ENCODE results near the gene PCMTD2.

PCMTD2 gene

DNA sequence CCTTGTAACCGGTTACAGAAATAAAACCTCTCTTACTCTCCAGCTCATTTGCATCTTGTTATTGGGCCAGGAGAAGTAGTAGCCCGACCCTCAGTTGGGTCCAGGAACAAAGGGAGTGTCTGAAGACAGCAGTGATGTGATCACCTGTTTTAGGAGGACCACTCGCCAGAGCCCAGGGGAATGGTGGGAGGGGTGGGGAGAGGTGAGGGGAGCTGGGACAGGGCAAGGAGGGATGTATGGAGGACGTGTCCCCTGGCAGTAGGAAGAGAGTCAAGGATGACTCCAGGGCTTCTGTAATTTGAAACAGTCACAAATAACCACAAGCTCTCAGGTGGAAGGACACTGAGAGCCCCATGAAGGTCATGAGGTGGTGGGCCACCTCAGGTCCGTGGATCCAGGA, 1.4 kb upstream of the PCMTD2 start:
- peak overlapping the region; percentile 80 for H3K4me3 Mint-ChIP-seq
- peaks cover 12% of the 10 kb centered on the region for H3K27me3 Mint-ChIP-seq
- no peaks in the 10 kb centered on the region for H3K9me3 Mint-ChIP-seq
- H3K36me3 Mint-ChIP-seq (ENCODE audit: low read depth): no peaks in the 10 kb centered on the region
- no peak overlapping the region for H3K27ac Mint-ChIP-seq
- H3K4me1 Mint-ChIP-seq (ENCODE audit: low read depth): peaks cover 41% of the 10 kb centered on the region

DNA sequence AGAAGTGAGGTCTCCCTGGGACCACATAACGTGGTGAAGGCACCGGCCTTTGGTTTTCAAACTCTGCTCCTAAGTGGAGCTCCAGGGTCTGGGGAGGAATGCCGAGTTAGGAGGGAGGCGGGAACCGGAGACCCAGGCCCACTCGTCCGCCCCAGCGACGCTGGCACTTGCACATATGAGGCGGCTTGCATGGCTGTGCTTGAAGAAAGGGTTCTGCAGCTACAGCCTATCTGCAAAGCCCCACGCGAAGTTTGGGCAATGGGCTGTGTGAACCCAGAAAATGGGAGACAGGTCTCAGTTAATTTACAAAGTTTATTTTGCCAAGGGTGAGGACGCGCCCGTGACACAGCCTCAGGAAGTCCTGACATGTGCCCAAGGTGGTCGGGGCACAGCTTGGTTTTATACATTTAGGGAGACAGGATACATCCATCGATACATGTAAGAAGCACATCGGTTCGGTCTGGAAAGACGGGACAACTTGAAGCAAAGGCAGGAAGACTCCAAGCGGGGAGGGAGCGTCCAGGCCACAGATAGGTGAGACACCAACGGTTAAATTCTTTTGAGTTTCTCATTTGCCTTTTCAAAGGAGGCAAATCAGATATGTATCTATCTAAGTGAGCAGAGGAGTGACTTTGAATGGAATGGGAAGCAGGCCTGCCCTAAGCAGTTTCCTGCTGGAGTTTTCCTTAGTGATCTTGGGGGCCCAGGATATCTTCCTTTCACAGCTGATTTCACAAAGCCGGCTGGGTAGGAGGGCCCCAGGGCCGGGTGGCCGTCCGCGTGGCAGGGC, 782 bp upstream of the PCMTD2 start:
- H3K4me1 Mint-ChIP-seq (ENCODE audit: low read depth): peaks cover 46% of the 10 kb centered on the region
- H3K4me3 Mint-ChIP-seq: peak overlapping the region; percentile 80
- no peaks in the 10 kb centered on the region for H3K9me3 Mint-ChIP-seq
- H3K27me3 Mint-ChIP-seq: peaks cover 12% of the 10 kb centered on the region
- no peaks in the 10 kb centered on the region for H3K36me3 Mint-ChIP-seq (ENCODE audit: low read depth)
- H3K27ac Mint-ChIP-seq: peak overlapping the region; percentile 87

DNA sequence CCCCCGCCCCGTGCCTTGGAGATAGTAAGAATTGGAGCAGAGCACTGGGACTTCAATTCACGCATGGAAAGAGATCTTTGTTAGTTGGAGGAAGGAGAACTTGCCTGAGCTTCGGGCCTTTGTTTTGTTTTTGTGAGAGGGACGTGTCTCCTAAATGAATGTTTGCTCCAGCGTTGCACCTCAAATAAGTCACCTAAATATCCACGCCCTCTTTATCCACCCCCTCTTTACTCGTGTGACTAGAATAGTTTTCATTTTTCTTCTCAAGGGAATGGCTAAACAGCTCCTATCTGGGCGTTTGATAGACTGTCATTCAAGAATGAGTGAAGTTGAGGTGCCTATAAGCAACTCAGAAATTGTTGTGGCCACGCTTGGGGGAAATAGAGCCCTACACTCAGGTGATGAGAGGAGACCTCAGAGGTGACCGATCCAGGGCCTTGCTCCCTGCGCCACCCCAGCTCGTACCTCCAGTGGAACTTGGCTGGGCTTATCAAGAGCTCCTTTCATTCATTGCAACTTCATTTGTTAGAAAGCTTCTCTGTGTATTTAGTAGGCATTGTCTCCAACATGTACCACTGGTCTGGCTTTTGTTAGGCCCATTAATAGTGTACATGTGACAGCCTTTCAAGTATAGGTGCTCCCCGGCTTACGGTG, 861 bp downstream of the PCMTD2 start:
- Mint-ChIP-seq H3K4me1 (ENCODE audit: low read depth) (peaks cover 62% of the 10 kb centered on the region), H3K27me3 (peaks cover under 1% of the 10 kb centered on the region), H3K36me3 (ENCODE audit: low read depth) (peaks cover 9% of the 10 kb centered on the region), H3K27ac (peak overlapping the region; percentile 81), H3K9me3 (no peaks in the 10 kb centered on the region), H3K4me3 (peak overlapping the region; percentile 85)

DNA sequence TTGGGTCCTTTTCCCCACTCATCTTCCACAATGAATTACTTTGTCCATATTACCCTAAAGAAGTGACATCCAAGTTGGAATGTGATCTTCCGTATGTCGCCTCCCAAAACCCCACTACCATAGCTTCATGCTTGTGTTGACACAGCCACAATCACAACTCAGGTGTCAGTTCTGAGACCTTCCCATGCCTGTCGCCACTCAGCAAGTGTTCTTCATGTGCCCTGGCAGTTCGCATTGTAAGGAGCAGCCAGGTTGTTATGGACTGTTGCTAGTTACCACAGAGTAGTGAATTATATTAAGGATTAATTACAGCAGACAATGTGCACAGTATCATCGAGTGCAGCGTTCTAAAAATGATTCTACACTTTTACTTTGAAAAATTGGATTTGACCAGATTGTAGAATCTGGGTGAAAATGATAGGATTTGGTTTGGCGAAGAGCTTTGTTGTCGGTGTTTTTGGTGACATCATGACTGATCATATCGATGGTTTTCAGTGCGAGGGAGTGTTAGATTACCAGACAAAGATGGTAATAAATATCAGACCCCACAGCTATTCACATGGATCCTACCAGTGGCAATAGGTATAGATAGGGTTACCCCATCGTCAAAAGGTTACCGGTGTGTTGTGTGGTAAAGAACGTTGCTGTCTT, 1.7 kb downstream of the PCMTD2 start:
- H3K4me1 Mint-ChIP-seq (ENCODE audit: low read depth): peaks cover 70% of the 10 kb centered on the region
- peaks cover 9% of the 10 kb centered on the region for H3K36me3 Mint-ChIP-seq (ENCODE audit: low read depth)
- H3K9me3 Mint-ChIP-seq: no peaks in the 10 kb centered on the region
- H3K4me3 Mint-ChIP-seq: peak overlapping the region; percentile 85
- H3K27me3 Mint-ChIP-seq: no peaks in the 10 kb centered on the region
- H3K27ac Mint-ChIP-seq: peak overlapping the region; percentile 81

- no peaks in the 10 kb centered on the region for H3K27me3 Mint-ChIP-seq
- no peak overlapping the region for H3K27ac Mint-ChIP-seq
- H3K36me3 Mint-ChIP-seq (ENCODE audit: low read depth): peaks cover 9% of the 10 kb centered on the region
- H3K4me3 Mint-ChIP-seq: no peak overlapping the region
- H3K9me3 Mint-ChIP-seq: no peaks in the 10 kb centered on the region
- H3K4me1 Mint-ChIP-seq (ENCODE audit: low read depth): peaks cover 80% of the 10 kb centered on the region
These were observed 2.7 kb downstream of the PCMTD2 start for GRCh38 chr20:64258071-64258823.

- Mint-ChIP-seq H3K9me3 (no peaks in the 10 kb centered on the region), H3K27ac (peak overlapping the region; percentile 22), H3K27me3 (no peaks in the 10 kb centered on the region), H3K4me1 (ENCODE audit: low read depth) (peaks cover 84% of the 10 kb centered on the region), H3K4me3 (no peak overlapping the region), H3K36me3 (ENCODE audit: low read depth) (peaks cover 18% of the 10 kb centered on the region)
These were observed 4.7 kb downstream of the PCMTD2 start for GRCh38 chr20:64260239-64260638.

DNA sequence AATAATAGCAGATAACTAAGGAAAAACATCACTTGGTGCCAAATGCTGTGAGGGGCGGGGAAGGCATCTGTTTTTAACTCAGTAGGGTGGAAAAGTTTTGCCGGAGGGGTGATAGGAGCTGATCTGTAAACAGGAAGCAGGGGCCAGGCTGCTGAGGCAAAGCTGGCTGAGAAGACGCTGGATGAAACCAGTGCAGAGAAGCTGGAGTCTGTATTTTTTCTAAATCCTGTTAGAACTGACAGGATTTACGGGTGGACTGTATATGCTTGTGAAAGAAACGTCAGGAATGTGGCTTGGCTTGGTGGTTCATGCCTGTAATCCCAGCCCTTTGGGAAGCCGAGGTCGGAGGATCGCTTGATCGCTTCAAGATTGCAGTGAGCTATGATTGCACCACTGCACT, 5.6 kb downstream of the PCMTD2 start:
- H3K27me3 Mint-ChIP-seq: no peaks in the 10 kb centered on the region
- H3K4me3 Mint-ChIP-seq: no peak overlapping the region
- H3K9me3 Mint-ChIP-seq: no peaks in the 10 kb centered on the region
- H3K4me1 Mint-ChIP-seq (ENCODE audit: low read depth): peaks cover 81% of the 10 kb centered on the region
- no peak overlapping the region for H3K27ac Mint-ChIP-seq
- peaks cover 19% of the 10 kb centered on the region for H3K36me3 Mint-ChIP-seq (ENCODE audit: low read depth)

GRCh38 chr20:64264091-64264490, 8.5 kb downstream of the PCMTD2 start:
- H3K9me3 Mint-ChIP-seq: no peaks in the 10 kb centered on the region
- H3K4me1 Mint-ChIP-seq (ENCODE audit: low read depth): peaks cover 52% of the 10 kb centered on the region
- H3K27me3 Mint-ChIP-seq: no peaks in the 10 kb centered on the region
- no peak overlapping the region for H3K4me3 Mint-ChIP-seq
- peaks cover 19% of the 10 kb centered on the region for H3K36me3 Mint-ChIP-seq (ENCODE audit: low read depth)
- H3K27ac Mint-ChIP-seq: no peak overlapping the region

- Mint-ChIP-seq H3K9me3 (no peaks in the 10 kb centered on the region), H3K27ac (no peak overlapping the region), H3K27me3 (no peaks in the 10 kb centered on the region), H3K36me3 (ENCODE audit: low read depth) (peaks cover 29% of the 10 kb centered on the region), H3K4me3 (no peak overlapping the region), H3K4me1 (ENCODE audit: low read depth) (peaks cover 42% of the 10 kb centered on the region)
These were observed 9.7 kb downstream of the PCMTD2 start for GRCh38 chr20:64265201-64265600.

GRCh38 chr20:64266988-64267387, 11.4 kb downstream of the PCMTD2 start:
- Mint-ChIP-seq H3K36me3 (ENCODE audit: low read depth) (peaks cover 30% of the 10 kb centered on the region), H3K9me3 (no peaks in the 10 kb centered on the region)

DNA sequence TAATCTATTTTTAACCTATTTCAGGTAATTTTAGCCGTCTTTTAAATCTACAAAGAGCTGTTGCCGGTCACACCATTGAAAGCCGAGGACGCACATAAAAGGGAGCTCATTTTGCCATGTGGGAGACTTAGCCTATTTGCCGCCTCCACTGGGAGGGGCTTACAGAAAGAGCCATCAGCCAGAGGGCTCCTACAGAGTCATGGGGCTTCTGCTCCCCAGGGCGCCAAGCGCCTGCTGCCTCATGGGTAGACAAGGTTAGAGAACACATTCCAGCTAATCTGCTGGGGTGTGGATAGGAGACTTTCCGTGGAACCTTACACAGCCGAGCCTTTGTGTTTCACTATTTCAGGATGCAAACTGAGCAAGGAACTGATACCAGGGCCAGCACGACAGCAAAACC, 12.6 kb downstream of the PCMTD2 start:
- H3K36me3 Mint-ChIP-seq (ENCODE audit: low read depth): peaks cover 32% of the 10 kb centered on the region
- no peaks in the 10 kb centered on the region for H3K27me3 Mint-ChIP-seq
- H3K27ac Mint-ChIP-seq: no peak overlapping the region
- no peaks in the 10 kb centered on the region for H3K9me3 Mint-ChIP-seq
- H3K4me1 Mint-ChIP-seq (ENCODE audit: low read depth): peaks cover 13% of the 10 kb centered on the region
- no peak overlapping the region for H3K4me3 Mint-ChIP-seq

More at GRCh38 chr20:64266988-64267387, 11.4 kb downstream of the PCMTD2 start:
- no peaks in the 10 kb centered on the region for H3K27me3 Mint-ChIP-seq
- no peak overlapping the region for H3K27ac Mint-ChIP-seq
- no peak overlapping the region for H3K4me3 Mint-ChIP-seq
- H3K4me1 Mint-ChIP-seq (ENCODE audit: low read depth): peaks cover 25% of the 10 kb centered on the region

GRCh38 chr20:64269604-64270411, 14.3 kb downstream of the PCMTD2 start:
- Mint-ChIP-seq H3K4me3 (no peak overlapping the region), H3K4me1 (ENCODE audit: low read depth) (no peaks in the 10 kb centered on the region), H3K9me3 (no peaks in the 10 kb centered on the region), H3K36me3 (ENCODE audit: low read depth) (peaks cover 32% of the 10 kb centered on the region), H3K27ac (no peak overlapping the region), H3K27me3 (no peaks in the 10 kb centered on the region)

DNA sequence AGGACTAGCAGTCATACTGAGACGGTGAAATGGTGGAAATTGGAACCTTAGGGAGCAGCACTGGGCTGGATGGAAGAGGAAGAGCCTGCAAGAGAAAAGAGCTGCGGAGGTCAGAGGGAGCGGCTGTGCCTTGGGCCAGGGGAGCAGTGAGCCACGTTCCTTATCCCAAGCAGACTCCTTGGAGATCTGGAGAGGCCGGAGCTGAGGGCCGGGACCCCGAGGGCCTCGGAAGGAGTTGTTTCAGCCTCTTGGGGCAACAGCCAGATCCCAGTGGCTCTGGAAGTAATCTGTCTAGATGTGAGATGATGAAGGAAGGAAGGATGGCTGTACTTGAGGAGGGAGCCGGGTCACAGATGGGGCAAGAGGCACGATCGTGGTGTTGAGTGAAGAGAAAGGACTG, 16.1 kb downstream of the PCMTD2 start:
- H3K9me3 Mint-ChIP-seq: no peaks in the 10 kb centered on the region
- H3K27ac Mint-ChIP-seq: no peak overlapping the region
- H3K36me3 Mint-ChIP-seq (ENCODE audit: low read depth): peaks cover 30% of the 10 kb centered on the region
- no peak overlapping the region for H3K4me3 Mint-ChIP-seq
- no peaks in the 10 kb centered on the region for H3K4me1 Mint-ChIP-seq (ENCODE audit: low read depth)
- H3K27me3 Mint-ChIP-seq: no peaks in the 10 kb centered on the region

DNA sequence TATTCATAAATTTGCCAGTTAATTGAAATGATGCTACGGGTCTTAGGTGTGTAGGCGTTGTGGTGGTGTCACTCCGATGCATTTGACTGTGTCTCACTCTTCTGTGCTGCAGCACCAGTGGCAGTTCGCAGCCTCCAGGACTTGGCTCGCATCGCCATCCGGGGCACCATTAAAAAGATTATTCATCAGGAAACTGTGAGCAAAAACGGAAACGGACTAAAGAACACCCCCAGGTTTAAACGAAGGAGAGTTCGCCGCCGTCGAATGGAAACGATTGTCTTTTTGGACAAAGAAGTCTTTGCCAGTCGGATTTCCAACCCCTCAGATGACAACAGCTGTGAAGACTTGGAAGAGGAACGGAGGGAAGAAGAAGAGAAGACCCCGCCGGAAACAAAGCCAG, 17.6 kb downstream of the PCMTD2 start:
- H3K4me1 Mint-ChIP-seq (ENCODE audit: low read depth): no peaks in the 10 kb centered on the region
- no peak overlapping the region for H3K4me3 Mint-ChIP-seq
- H3K9me3 Mint-ChIP-seq: no peaks in the 10 kb centered on the region
- H3K36me3 Mint-ChIP-seq (ENCODE audit: low read depth): peaks cover 33% of the 10 kb centered on the region
- no peak overlapping the region for H3K27ac Mint-ChIP-seq
- H3K27me3 Mint-ChIP-seq: no peaks in the 10 kb centered on the region
